H1 (cell line): ENCODE data around the gene DCPS. TPM values are rescaled to one million over a fixed set of nuclear protein-coding genes. Genes with fewer than 3 reads are reported as not detected.

Experiments used
- CTCF ChIA-PET: fragments of 300-600 bp; sonication (Branson Sonifier 250); formaldehyde crosslinking; loops from one replicate; lab custom pipeline; 2021; ENCODE audit not compliant: partially characterized antibody; lab: Charles Lee
- POLR2A ChIA-PET: fragments of 300-600 bp; sonication (Branson Sonifier 250); formaldehyde crosslinking; loops from one replicate; lab custom pipeline; 2021; ENCODE audit warnings: inconsistent platforms; ENCODE audit not compliant: partially characterized antibody; lab: Charles Lee
- DNase-seq, 2 experiments: peaks; one replicate each; pipeline versions ENCODE4 v3.0.0 to v3.0.0-alpha.2; 2010 to 2022; ENCODE audit warnings: low spot score in 2 of 2, low read depth in 1 of 2, mixed read lengths in 1 of 2
- FAIRE-seq: peaks from 2 replicates; lab custom pipeline; 2011; peaks lifted over from hg19 to GRCh38; lab: Jason Lieb, UNC
- H2AFZ ChIP-seq: 2 replicates; pipeline ENCODE4 v1.8.1; 2012; ENCODE audit warnings: low read length, inconsistent platforms
- H2AK5ac ChIP-seq: 2 replicates; pipeline ENCODE4 v1.6.1; 2013; ENCODE audit warnings: low read depth, low read length
- H2BK120ac ChIP-seq: replicated peaks from 2 replicates; pipeline ENCODE3; 2013; ENCODE audit warnings: low read depth, low read length, inconsistent platforms
- H2BK12ac ChIP-seq: 2 replicates; pipeline ENCODE4 v1.6.1; 2013; ENCODE audit warnings: low read depth, low read length
- H2BK15ac ChIP-seq: 2 replicates; pipeline ENCODE4 v1.6.1; 2013; ENCODE audit warnings: low read length
- H2BK20ac ChIP-seq: 2 replicates; pipeline ENCODE4 v1.6.1; 2013; ENCODE audit warnings: low read length
- H2BK5ac ChIP-seq: 2 replicates; pipeline ENCODE4 v1.6.1; 2013; ENCODE audit warnings: low read depth, low read length
- H3K14ac ChIP-seq: 2 replicates; pipeline ENCODE4 v1.6.1; 2013; ENCODE audit warnings: inconsistent platforms; ENCODE audit not compliant: insufficient read length
- H3K18ac ChIP-seq: 2 replicates; pipeline ENCODE4 v1.6.1; 2013; ENCODE audit warnings: low read length; ENCODE audit errors: extremely low read depth
- H3K23ac ChIP-seq: 2 replicates; pipeline ENCODE4 v1.6.1; 2013; ENCODE audit warnings: inconsistent platforms; ENCODE audit not compliant: insufficient read length
- H3K23me2 ChIP-seq: 2 replicates; pipeline ENCODE4 v1.6.1; 2013; ENCODE audit warnings: low read depth, low read length
- H3K27ac ChIP-seq: 2 replicates; pipeline ENCODE4 v1.6.1; 2011; ENCODE audit warnings: low read depth, low read length, inconsistent platforms
- H3K27me3 ChIP-seq, 4 experiments: replicated peaks in 1 of 4; 1 replicate in 1 of 4; 2 replicates in 3 of 4; pipeline versions ENCODE4 v1.6.1 to v1.8.1; 2011 to 2013; ENCODE audit warnings: low read length in 3 of 4, mild to moderate bottlenecking in 3 of 4, inconsistent platforms in 2 of 4, mixed read lengths in 2 of 4, moderate library complexity in 1 of 4; ENCODE audit not compliant: control insufficient read depth in 3 of 4, insufficient read depth in 3 of 4; ENCODE audit errors: extremely low read depth in 1 of 4
- H3K36me3 ChIP-seq, 4 experiments: 2 replicates each; pipeline versions ENCODE4 v1.6.1 to v1.8.1; 2011 to 2013; ENCODE audit warnings: mild to moderate bottlenecking in 4 of 4, low read length in 3 of 4, moderate library complexity in 2 of 4, control low read depth in 1 of 4, inconsistent platforms in 1 of 4; ENCODE audit not compliant: insufficient read depth in 4 of 4, control insufficient read depth in 2 of 4
- H3K4ac ChIP-seq: replicated peaks from 2 replicates; pipeline ENCODE3; 2013; ENCODE audit warnings: low read length, low read depth, mixed read lengths, inconsistent platforms; ENCODE audit not compliant: insufficient read length
- H3K4me1 ChIP-seq, 4 experiments: replicated peaks in 1 of 4; 1 replicate in 1 of 4; 2 replicates in 3 of 4; pipeline versions ENCODE4 v1.6.1 to v1.8.1; 2011 to 2013; ENCODE audit warnings: low read length in 3 of 4, inconsistent platforms in 2 of 4, mixed read lengths in 1 of 4; ENCODE audit not compliant: insufficient read depth in 4 of 4, control insufficient read depth in 3 of 4
- H3K4me2 ChIP-seq, 2 experiments: 2 replicates each; pipeline versions ENCODE4 v1.6.1 to v1.8.1; 2011 to 2013; ENCODE audit warnings: low read depth in 2 of 2, low read length in 2 of 2, control low read depth in 1 of 2, inconsistent platforms in 1 of 2, mild to moderate bottlenecking in 1 of 2; ENCODE audit not compliant: insufficient read depth in 1 of 2
- H3K4me3 ChIP-seq, 4 experiments: fragments of 200-600, 300-600 bp in 1 of 4; sonication (generic), shearing (Covaris generic), sonication (Bioruptor Twin) in 1 of 4; 2 replicates each; pipeline versions ENCODE4 v1.5.1 to v1.8.1; 2011 to 2016; ENCODE audit warnings: low read length in 4 of 4, low read depth in 3 of 4, control low read depth in 2 of 4, inconsistent platforms in 2 of 4, mild to moderate bottlenecking in 2 of 4, mixed read lengths in 1 of 4, moderate library complexity in 1 of 4; ENCODE audit not compliant: insufficient read depth in 2 of 4; ENCODE audit errors: extremely low read depth in 1 of 4
- H3K56ac ChIP-seq: replicated peaks from 2 replicates; pipeline ENCODE3; 2013; ENCODE audit warnings: low read depth, mild to moderate bottlenecking, mixed read lengths, low read length, inconsistent platforms; ENCODE audit not compliant: insufficient read length
- H3K79me1 ChIP-seq: 2 replicates; pipeline ENCODE4 v1.6.1; 2013; ENCODE audit warnings: low read depth, low read length, control low read depth
- H3K79me2 ChIP-seq, 2 experiments: 2 replicates each; pipeline versions ENCODE4 v1.6.1 to v1.8.1; 2012 to 2013; ENCODE audit warnings: low read length in 2 of 2, mild to moderate bottlenecking in 2 of 2, inconsistent platforms in 1 of 2; ENCODE audit not compliant: insufficient read depth in 2 of 2, control insufficient read depth in 1 of 2
- H3K9ac ChIP-seq, 4 experiments: replicated peaks in 1 of 4; 1 replicate in 1 of 4; 2 replicates in 3 of 4; pipeline versions ENCODE4 v1.6.1 to v1.8.1; 2011 to 2013; ENCODE audit warnings: low read depth in 3 of 4, low read length in 3 of 4, control low read depth in 2 of 4, mild to moderate bottlenecking in 2 of 4, moderate library complexity in 2 of 4, inconsistent platforms in 1 of 4; ENCODE audit errors: extremely low read depth in 1 of 4
- H3K9me3 ChIP-seq, 2 experiments: 2 replicates each; pipeline versions ENCODE4 v1.6.1 to v1.8.1; 2012 to 2013; ENCODE audit warnings: mild to moderate bottlenecking in 2 of 2, moderate library complexity in 2 of 2, control low read depth in 1 of 2, inconsistent platforms in 1 of 2, low read depth in 1 of 2, low read length in 1 of 2, mixed read lengths in 1 of 2; ENCODE audit not compliant: insufficient read depth in 2 of 2
- H4K20me1 ChIP-seq, 2 experiments: replicated peaks in 1 of 2; 2 replicates each; pipeline versions ENCODE3 to v1.8.1; 2011 to 2013; ENCODE audit warnings: inconsistent platforms in 2 of 2, low read length in 2 of 2, mild to moderate bottlenecking in 1 of 2; ENCODE audit not compliant: insufficient read depth in 2 of 2, control insufficient read depth in 1 of 2
- H4K5ac ChIP-seq: 2 replicates; pipeline ENCODE4 v1.6.1; 2013; ENCODE audit warnings: low read length, low read depth, mixed read lengths, inconsistent platforms; ENCODE audit not compliant: insufficient read length
- H4K8ac ChIP-seq: 2 replicates; pipeline ENCODE4 v1.8.0; 2013; ENCODE audit warnings: mild to moderate bottlenecking, moderate library complexity, low read length, inconsistent platforms; ENCODE audit not compliant: insufficient read depth; ENCODE audit errors: extremely low read depth
- H4K91ac ChIP-seq: replicated peaks from 2 replicates; pipeline ENCODE3; 2013; ENCODE audit warnings: low read length, mixed read lengths, inconsistent platforms; ENCODE audit not compliant: insufficient read length
- BACH1 ChIP-seq: IDR thresholded peaks from 2 replicates; pipeline ENCODE4 v1.6.1; 2012; ENCODE audit warnings: low read length, improper control_type of control experiment
- BRCA1 ChIP-seq: IDR thresholded peaks from 2 replicates; pipeline ENCODE4 v1.6.1; 2012; ENCODE audit warnings: low read depth, low read length, improper control_type of control experiment
- EZH2 ChIP-seq: fragments of 200-600 bp; sonication (generic); IDR thresholded peaks from 2 replicates; pipeline ENCODE4 v1.7.1; 2012; ENCODE audit warnings: low read depth, mild to moderate bottlenecking, moderate library complexity, low read length, inconsistent platforms; ENCODE audit not compliant: severe bottlenecking
- JUN ChIP-seq: IDR thresholded peaks from 2 replicates; pipeline ENCODE4 v1.6.1; 2011; ENCODE audit warnings: low read depth, mild to moderate bottlenecking, improper control_type of control experiment, low read length
- MAFK ChIP-seq: IDR thresholded peaks from 2 replicates; pipeline ENCODE4 v1.6.1; 2012; ENCODE audit warnings: low read depth, mild to moderate bottlenecking, improper control_type of control experiment, low read length
- POU5F1 ChIP-seq: IDR thresholded peaks from 2 replicates; pipeline ENCODE4 v1.6.1; 2011; ENCODE audit warnings: low read depth, mild to moderate bottlenecking, low read length, moderate library complexity
- SAP30 ChIP-seq: fragments of 300-600 bp; sonication (generic); IDR thresholded peaks from 2 replicates; pipeline ENCODE4 v1.7.1; 2012; ENCODE audit warnings: low read length, moderate library complexity, mild to moderate bottlenecking, inconsistent platforms; ENCODE audit not compliant: insufficient read depth, insufficient replicate concordance
- SIN3A ChIP-seq, 2 experiments: IDR thresholded peaks in 1 of 2; conservative IDR thresholded peaks in 1 of 2; 2 replicates each; pipeline ENCODE4 v1.6.1; 2011 to 2012; ENCODE audit warnings: low read length in 2 of 2, improper control_type of control experiment in 1 of 2, low read depth in 1 of 2, mild to moderate bottlenecking in 1 of 2
- SP4 ChIP-seq: IDR thresholded peaks from 2 replicates; pipeline ENCODE4 v1.6.1; 2012; ENCODE audit warnings: low read length, inconsistent platforms
- TAF1 ChIP-seq: IDR thresholded peaks from 2 replicates; pipeline ENCODE4 v1.6.1; 2011; ENCODE audit warnings: mild to moderate bottlenecking, low read depth, low read length
- TAF7 ChIP-seq: optimal IDR thresholded peaks from 2 replicates; pipeline ENCODE3; 2011; ENCODE audit warnings: low read depth, mild to moderate bottlenecking, inconsistent platforms, low read length, moderate library complexity, borderline replicate concordance
- WGBS, 2 experiments: shearing (Covaris generic) in 1 of 2; methylation state at CpG; one replicate each; pipeline versions ENCODE4 v1.1.6 to v1.1.7; 2013 to 2015; ENCODE audit warnings: low lambda C conversion rate in 2 of 2, mixed read lengths in 2 of 2, inconsistent platforms in 1 of 2, low coverage in 1 of 2, missing lambda C conversion rate in 1 of 2; ENCODE audit not compliant: insufficient replicate concordance in 2 of 2, insufficient coverage in 1 of 2, insufficient read length in 1 of 2; ENCODE audit errors: extremely low coverage in 1 of 2, missing lambda C conversion rate in 1 of 2; 5-methylcytosine and 5-hydroxymethylcytosine counted together
- polyA plus RNA-seq, 7 experiments: library from polyadenylated mRNA; depleted of rRNA in 3 of 7; stranded (reverse) in 5 of 7; unstranded in 2 of 7; fragments of >200 nt in 5 of 7; fragments of 200-250 nt in 2 of 7; gene quantifications; 1 replicate in 5 of 7; 2 replicates in 1 of 7; 4 replicates in 1 of 7; pipeline versions ENCODE4 v1.2.1 to v1.2.3, GENCODE V29; 2011 to 2013; ENCODE audit warnings: missing spikeins in 2 of 7, mixed read lengths in 2 of 7
- total RNA-seq: library from RNA; stranded (reverse); fragmentation: NEBNext Ultra II Directional; extraction: Animal tissue kit (Norgen Biotek cat#: 25700); gene quantifications from 2 replicates; pipeline ENCODE4 v1.2.1, GENCODE V29; 2021

Gene DCPS
- total and polyA plus RNA-seq, 2 of the 8 experiments (the other 6 are each of a cell fraction or from before 2014, with no cell fraction given), result 24.6 to 55.2 TPM

- Histone ChIP-seq H4K5ac (no peak overlapping the region), H3K27me3 (no peaks in the 10 kb centered on the region), H2BK20ac (no peak overlapping the region), H2BK120ac (no peak overlapping the region), H3K4me3 (no peak overlapping the region), H3K4me1 (peaks cover 0 to 2% (median 0%) of the 10 kb centered on the region in 4 experiments; a peak in 2 of 7 replicates)
- no peak for FAIRE-seq
- CTCF ChIA-PET, result interaction anchor here (1.0 to 2.0 kb wide), 7 partner anchors 16 to 93 kb away, joined by 3 to 9 read pairs (median 3); no protein-coding TSS in a partner anchor
- TF ChIP-seq JUN (no peak), SP4 (no peak), EZH2 (no peak), TAF1 (no peak), MAFK (no peak), POU5F1 (no peak), BACH1 (no peak), BRCA1 (no peak), SAP30 (no peak), TAF7 (no peak), SIN3A (conservative IDR thresholded peaks at IDR 0.05 in 1 of 2, IDR thresholded peaks at IDR 0.05 in 1 of 2; ENCODE audit: low read depth in 1 of 2, low read length in 2 of 2) (no peak)
- TF ChIP-seq, all 59 proteins: peak for 0
- POLR2A ChIA-PET, result interaction anchor here (0.6 to 1.1 kb wide), 2 partner anchors 104 to 161 kb away, joined by 3 to 6 read pairs; no protein-coding TSS in a partner anchor
- H3K27ac ChIP-seq, result no peak overlapping the region
- no peaks in the 10 kb centered on the region for H3K79me2 ChIP-seq
- H2BK12ac ChIP-seq, result no peak overlapping the region
- H3K9ac ChIP-seq, result no peak overlapping the region
- H3K79me1 ChIP-seq, result peaks cover 2% of the 10 kb centered on the region; the same call in 1 of the 2 replicates
- no peak overlapping the region for H3K4ac ChIP-seq
- H3K4me2 ChIP-seq, result no peak overlapping the region
- H3K36me3 ChIP-seq, result peaks cover 0 to 4% (median under 1%) of the 10 kb centered on the region in 4 experiments; a peak in 4 of 8 replicates
- 90% methylated on average over 12 of the region's 12 CpGs; no CpG with 5 or more reads in 1 of the 2 experiments for WGBS, 2 experiments
- H4K8ac ChIP-seq, result no peak overlapping the region
- no peak overlapping the region for H2AFZ ChIP-seq
- no peak overlapping the region for H2BK5ac ChIP-seq
- no peak overlapping the region for H2AK5ac ChIP-seq
- H4K20me1 ChIP-seq, result peaks cover 0 to 6% of the 10 kb centered on the region in 2 experiments
- no peak for DNase-seq
- H4K91ac ChIP-seq, result no peak overlapping the region
- H3K9me3 ChIP-seq, result no peaks in the 10 kb centered on the region
- H2BK15ac ChIP-seq, result no peak overlapping the region
- no peak overlapping the region for H3K23ac ChIP-seq
- H3K23me2 ChIP-seq, result no peaks in the 10 kb centered on the region
- H3K14ac ChIP-seq, result no peak overlapping the region
- H3K18ac ChIP-seq, result no peak overlapping the region
- H3K56ac ChIP-seq, result no peak overlapping the region
Observed at GRCh38 chr11:126328444-126328843, 24.6 kb downstream of the DCPS start.
